ENCODE data around the gene TXNDC11.

Gene TXNDC11

GRCh38 chr16:11734025-11734652 is 8.5 kb downstream of the TXNDC11 start:
- peaks cover 3% of the 10 kb centered on the region for H3K27me3 Mint-ChIP-seq (ENCODE audit: low read depth, poor library complexity)
- H3K4me3 Mint-ChIP-seq = no peak overlapping the region
- H3K27ac Mint-ChIP-seq = no peak overlapping the region
- no peaks in the 10 kb centered on the region for H3K9me3 Mint-ChIP-seq
- H3K4me1 Mint-ChIP-seq = peaks cover 8% of the 10 kb centered on the region
- peaks cover 67% of the 10 kb centered on the region for H3K36me3 Mint-ChIP-seq (ENCODE audit: low read depth)
- no peak for DNase-seq
- no peak for TF ChIP-seq CTCF (IDR thresholded peaks at IDR 0.05)

DNA sequence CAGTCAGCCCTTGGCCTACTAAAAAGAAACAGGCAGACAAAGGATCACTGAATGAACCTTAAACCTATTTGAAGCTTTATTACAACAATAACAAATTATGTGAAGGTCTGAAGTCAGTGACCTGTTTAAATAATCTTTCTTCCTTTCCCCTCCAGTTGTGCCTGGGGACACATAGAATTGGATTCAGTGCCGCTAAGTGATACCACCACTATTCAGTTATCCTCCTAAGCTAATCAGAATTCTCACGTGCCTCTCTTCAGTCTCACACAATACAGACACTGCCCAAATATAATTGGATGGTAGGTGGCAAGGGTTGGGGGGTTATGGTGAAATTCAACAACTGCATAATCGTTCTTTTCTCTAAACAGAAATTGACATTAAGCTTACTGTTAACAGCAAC is 11.4 kb downstream of the TXNDC11 start:
- peak overlapping the region; percentile 37 for H3K27ac Mint-ChIP-seq
- no peaks in the 10 kb centered on the region for H3K4me1 Mint-ChIP-seq
- no peaks in the 10 kb centered on the region for H3K27me3 Mint-ChIP-seq (ENCODE audit: low read depth, poor library complexity)
- DNase-seq = no peak
- peaks cover 58% of the 10 kb centered on the region for H3K36me3 Mint-ChIP-seq (ENCODE audit: low read depth)
- no peaks in the 10 kb centered on the region for H3K9me3 Mint-ChIP-seq
- no peak for TF ChIP-seq CTCF (IDR thresholded peaks at IDR 0.05)
- no peak overlapping the region for H3K4me3 Mint-ChIP-seq

DNA sequence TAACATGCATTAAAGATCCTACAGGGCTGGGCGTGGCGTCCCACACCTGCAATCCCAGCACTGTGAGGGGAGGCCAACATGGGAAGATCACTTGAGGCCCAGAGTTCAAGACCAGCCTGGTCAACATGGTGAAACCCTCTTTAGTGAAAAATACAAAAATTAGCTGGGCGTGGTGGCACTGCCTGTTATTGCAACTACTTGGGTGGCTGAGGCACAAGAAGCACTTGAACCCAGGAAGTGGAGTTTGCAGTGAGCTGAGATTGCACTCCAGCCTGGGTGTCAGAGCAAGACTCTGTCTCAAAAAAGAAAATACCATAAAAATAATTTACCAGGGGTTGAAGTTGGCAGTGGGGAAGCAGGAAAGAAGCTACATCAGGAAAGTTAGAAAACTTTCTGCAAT is 12.9 kb downstream of the TXNDC11 start:
- TF ChIP-seq CTCF (IDR thresholded peaks at IDR 0.05) = no peak
- DNase-seq = no peak
- no peaks in the 10 kb centered on the region for H3K9me3 Mint-ChIP-seq
- H3K4me3 Mint-ChIP-seq = no peak overlapping the region
- no peaks in the 10 kb centered on the region for H3K27me3 Mint-ChIP-seq (ENCODE audit: low read depth, poor library complexity)
- peak overlapping the region; percentile 29 for H3K27ac Mint-ChIP-seq
- no peaks in the 10 kb centered on the region for H3K4me1 Mint-ChIP-seq
- H3K36me3 Mint-ChIP-seq (ENCODE audit: low read depth) = peaks cover 58% of the 10 kb centered on the region

- no peak for DNase-seq
- no peak for TF ChIP-seq CTCF (IDR thresholded peaks at IDR 0.05)
- Mint-ChIP-seq H3K9me3 (no peaks in the 10 kb centered on the region), H3K4me1 (no peaks in the 10 kb centered on the region), H3K27me3 (ENCODE audit: low read depth, poor library complexity) (no peaks in the 10 kb centered on the region), H3K4me3 (no peak overlapping the region), H3K27ac (no peak overlapping the region), H3K36me3 (ENCODE audit: low read depth) (peaks cover 55% of the 10 kb centered on the region)
Observed at GRCh38 chr16:11727796-11728543, 14.7 kb downstream of the TXNDC11 start.

DNA sequence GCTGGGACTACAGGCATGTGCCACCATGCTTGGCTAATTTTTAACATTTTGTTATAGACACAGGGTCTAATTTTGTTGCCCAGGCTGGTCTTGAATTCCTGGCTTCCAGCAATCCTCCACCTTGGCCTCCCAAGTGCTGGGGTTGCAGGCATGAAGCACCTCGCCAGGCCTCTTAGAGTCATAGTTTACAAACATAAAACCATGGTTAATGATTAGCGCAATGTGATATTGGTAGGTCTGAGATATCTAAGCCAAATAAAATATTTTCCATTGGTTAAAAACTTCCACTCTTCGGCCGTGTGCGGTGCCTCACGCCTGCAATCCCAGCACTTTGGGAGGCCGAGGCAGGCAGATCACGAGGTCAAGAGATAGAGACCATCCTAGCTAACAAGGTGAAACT is 16.6 kb downstream of the TXNDC11 start:
- H3K27me3 Mint-ChIP-seq (ENCODE audit: low read depth, poor library complexity) = no peaks in the 10 kb centered on the region
- peaks cover 56% of the 10 kb centered on the region for H3K36me3 Mint-ChIP-seq (ENCODE audit: low read depth)
- H3K4me1 Mint-ChIP-seq = no peaks in the 10 kb centered on the region
- no peak for TF ChIP-seq CTCF (IDR thresholded peaks at IDR 0.05)
- DNase-seq = no peak
- H3K9me3 Mint-ChIP-seq = no peaks in the 10 kb centered on the region
- H3K4me3 Mint-ChIP-seq = no peak overlapping the region
- no peak overlapping the region for H3K27ac Mint-ChIP-seq

DNA sequence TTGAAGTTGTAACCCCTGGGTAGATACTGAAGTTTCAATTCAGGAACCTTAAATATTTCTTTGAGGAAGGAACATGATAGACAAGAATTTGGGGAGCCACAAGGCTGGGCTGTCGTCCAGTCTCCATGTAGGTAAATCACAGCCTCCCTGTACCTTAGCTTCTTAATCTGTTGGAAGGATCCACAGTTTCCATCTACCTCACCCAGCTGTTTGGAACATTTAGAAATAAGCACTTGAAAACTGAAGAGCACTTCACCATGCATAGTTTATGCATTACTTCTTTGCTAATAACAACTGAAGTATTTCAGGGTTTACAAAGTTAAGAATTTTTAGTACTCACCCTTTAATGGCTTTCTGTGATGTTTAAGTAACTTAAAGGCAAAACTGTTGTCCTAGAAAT is 17.2 kb downstream of the TXNDC11 start:
- Mint-ChIP-seq H3K4me1 (no peaks in the 10 kb centered on the region), H3K4me3 (no peak overlapping the region), H3K27ac (no peak overlapping the region), H3K36me3 (ENCODE audit: low read depth) (peaks cover 60% of the 10 kb centered on the region), H3K27me3 (ENCODE audit: low read depth, poor library complexity) (no peaks in the 10 kb centered on the region), H3K9me3 (no peaks in the 10 kb centered on the region)
- no peak for TF ChIP-seq CTCF (IDR thresholded peaks at IDR 0.05)
- no peak for DNase-seq

All from nephron progenitor cell (in vitro differentiated cells).